Osteocyte (in vitro differentiated cells): Measurements from ENCODE around the gene LUC7L. TPM values are rescaled to one million over a fixed set of nuclear protein-coding genes. Genes with fewer than 3 reads are reported as not detected.
"Not testable (repeated sequence)": the region's sequence is repeated elsewhere in the genome, so short reads cannot be mapped to it uniquely, and the experiment has no call there.

Experiments used
- DNase-seq: peaks from one replicate; pipeline ENCODE4 v3.0.0; 2021; ENCODE audit warnings: mixed read lengths; ENCODE audit not compliant: unreplicated experiment; ENCODE audit errors: extremely low spot score
- H3K27ac Mint-ChIP-seq: one replicate; pipeline ENCODE4 v1.8.0; 2021; ENCODE audit warnings: mild to moderate bottlenecking, mixed read lengths; ENCODE audit not compliant: unreplicated experiment
- H3K27me3 Mint-ChIP-seq: one replicate; pipeline ENCODE4 v1.8.0; 2021; ENCODE audit warnings: mixed read lengths; ENCODE audit not compliant: unreplicated experiment
- H3K36me3 Mint-ChIP-seq: one replicate; pipeline ENCODE4 v1.8.0; 2021; ENCODE audit warnings: mixed read lengths; ENCODE audit not compliant: unreplicated experiment
- H3K4me1 Mint-ChIP-seq: one replicate; pipeline ENCODE4 v1.8.0; 2021; ENCODE audit warnings: mixed read lengths; ENCODE audit not compliant: unreplicated experiment
- H3K4me3 Mint-ChIP-seq: one replicate; pipeline ENCODE4 v1.8.0; 2021; ENCODE audit warnings: mild to moderate bottlenecking, moderate library complexity, mixed read lengths; ENCODE audit not compliant: unreplicated experiment
- H3K9me3 Mint-ChIP-seq: one replicate; pipeline ENCODE4 v1.8.0; 2021; ENCODE audit warnings: mixed read lengths; ENCODE audit not compliant: unreplicated experiment
- total RNA-seq: library from RNA; stranded (reverse); gene quantifications from 2 replicates; pipeline ENCODE4 v1.2.1, GENCODE V29; 2021
- TF ChIP-seq, protein P1 (sequence below): fragments of 200-600 bp; sonication (generic); IDR thresholded peaks from 2 replicates; pipeline ENCODE4 v1.5.0; 2021; ENCODE audit warnings: antibody characterized with exemption, mild to moderate bottlenecking, moderate library complexity

Gene LUC7L
- total RNA-seq, 1 donor from 2014 or later, result 104 TPM

DNA sequence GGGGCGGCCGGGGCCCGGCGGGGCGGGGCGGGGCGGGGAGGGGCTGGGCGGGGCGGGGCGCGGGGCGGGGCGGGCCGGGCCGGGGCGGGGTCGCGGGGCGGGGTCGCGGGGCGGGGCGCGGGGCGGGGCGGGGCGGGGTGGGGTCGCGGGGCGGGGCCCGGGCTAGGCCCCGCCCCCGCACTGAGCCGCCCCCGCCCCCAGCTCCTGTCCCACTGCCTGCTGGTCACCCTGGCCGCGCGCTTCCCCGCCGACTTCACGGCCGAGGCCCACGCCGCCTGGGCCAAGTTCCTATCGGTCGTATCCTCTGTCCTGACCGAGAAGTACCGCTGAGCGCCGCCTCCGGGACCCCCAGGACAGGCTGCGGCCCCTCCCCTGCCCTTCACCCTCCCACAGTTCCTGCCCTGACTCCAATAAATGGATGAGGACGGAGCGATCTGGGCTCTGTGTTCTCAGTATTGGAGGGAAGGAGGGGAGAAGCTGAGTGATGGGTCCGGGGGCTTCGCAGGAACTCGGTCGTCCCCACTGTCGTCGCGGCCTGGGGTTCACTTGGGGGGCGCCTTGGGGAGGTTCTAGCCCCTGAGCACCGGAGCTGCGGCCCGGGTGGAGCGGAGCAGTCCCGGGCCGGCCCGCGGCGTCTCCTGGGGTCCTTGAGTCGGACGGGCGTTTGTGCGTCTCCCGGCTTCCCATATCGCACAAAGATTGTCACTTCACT, 64.3 kb downstream of the LUC7L start:
- Mint-ChIP-seq H3K27ac (no peak overlapping the region), H3K36me3 (no peaks in the 10 kb centered on the region), H3K9me3 (no peaks in the 10 kb centered on the region), H3K4me1 (peaks cover 8% of the 10 kb centered on the region), H3K27me3 (peaks cover 33% of the 10 kb centered on the region), H3K4me3 (peak overlapping the region; percentile 35)
- TF ChIP-seq, protein P1, sequence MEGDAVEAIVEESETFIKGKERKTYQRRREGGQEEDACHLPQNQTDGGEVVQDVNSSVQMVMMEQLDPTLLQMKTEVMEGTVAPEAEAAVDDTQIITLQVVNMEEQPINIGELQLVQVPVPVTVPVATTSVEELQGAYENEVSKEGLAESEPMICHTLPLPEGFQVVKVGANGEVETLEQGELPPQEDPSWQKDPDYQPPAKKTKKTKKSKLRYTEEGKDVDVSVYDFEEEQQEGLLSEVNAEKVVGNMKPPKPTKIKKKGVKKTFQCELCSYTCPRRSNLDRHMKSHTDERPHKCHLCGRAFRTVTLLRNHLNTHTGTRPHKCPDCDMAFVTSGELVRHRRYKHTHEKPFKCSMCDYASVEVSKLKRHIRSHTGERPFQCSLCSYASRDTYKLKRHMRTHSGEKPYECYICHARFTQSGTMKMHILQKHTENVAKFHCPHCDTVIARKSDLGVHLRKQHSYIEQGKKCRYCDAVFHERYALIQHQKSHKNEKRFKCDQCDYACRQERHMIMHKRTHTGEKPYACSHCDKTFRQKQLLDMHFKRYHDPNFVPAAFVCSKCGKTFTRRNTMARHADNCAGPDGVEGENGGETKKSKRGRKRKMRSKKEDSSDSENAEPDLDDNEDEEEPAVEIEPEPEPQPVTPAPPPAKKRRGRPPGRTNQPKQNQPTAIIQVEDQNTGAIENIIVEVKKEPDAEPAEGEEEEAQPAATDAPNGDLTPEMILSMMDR, result no peak
- DNase-seq, result no peak

DNA sequence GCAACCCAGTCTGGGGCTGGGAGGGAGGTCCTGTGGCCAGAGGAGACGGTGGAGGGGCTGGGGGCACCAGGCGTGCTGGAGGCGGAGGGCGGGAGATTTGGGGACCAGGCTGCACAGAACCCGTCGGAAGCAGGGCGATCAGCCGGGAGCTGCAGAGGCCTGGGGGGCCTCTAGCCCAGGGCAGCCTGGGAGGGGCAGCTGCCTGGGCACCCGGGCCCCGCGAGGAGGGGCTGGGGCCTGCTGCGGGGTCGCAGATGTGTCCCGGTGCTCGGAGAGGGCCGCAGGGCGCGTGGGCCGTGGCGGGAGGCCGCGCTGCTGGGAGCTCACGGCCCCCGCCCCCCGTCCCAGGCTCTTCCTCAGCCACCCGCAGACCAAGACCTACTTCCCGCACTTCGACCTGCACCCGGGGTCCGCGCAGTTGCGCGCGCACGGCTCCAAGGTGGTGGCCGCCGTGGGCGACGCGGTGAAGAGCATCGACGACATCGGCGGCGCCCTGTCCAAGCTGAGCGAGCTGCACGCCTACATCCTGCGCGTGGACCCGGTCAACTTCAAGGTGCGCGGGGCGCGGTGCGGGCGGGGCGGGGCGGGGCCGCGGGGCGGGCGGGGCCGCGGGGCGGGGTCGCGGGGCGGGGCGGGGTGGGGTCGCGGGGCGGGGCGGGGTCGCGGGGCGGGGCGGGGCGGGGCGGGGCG, 65.0 kb downstream of the LUC7L start:
- H3K4me1 Mint-ChIP-seq, DNase-seq, H3K9me3 Mint-ChIP-seq, H3K27ac Mint-ChIP-seq, H3K36me3 Mint-ChIP-seq, H3K4me3 Mint-ChIP-seq: not testable (repeated sequence)
- H3K27me3 Mint-ChIP-seq, result peaks cover 32% of the 10 kb centered on the region

DNA sequence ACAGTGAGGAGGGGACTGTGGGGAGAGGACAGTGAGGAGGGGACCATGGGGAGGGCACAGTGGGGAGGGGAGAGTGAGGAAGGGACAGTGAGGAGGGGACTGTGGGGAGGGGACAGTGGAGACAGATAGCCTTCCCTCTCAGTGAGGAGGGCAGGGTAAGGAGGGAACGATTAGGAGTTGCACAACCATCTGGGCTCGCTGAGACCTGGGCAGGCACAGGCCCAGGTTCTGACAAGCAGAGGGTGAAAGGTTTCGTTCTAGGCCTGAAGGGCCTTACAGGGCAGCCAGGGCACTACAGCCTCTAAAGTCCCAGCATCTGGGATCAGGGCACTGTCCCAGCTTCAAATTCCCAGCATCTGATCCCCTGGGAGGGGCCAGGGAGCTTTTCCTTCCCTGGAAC, 65.6 kb downstream of the LUC7L start:
- DNase-seq, H3K9me3 Mint-ChIP-seq, H3K4me1 Mint-ChIP-seq, H3K36me3 Mint-ChIP-seq, H3K4me3 Mint-ChIP-seq, H3K27ac Mint-ChIP-seq: not testable (repeated sequence)
- H3K27me3 Mint-ChIP-seq, result peaks cover 33% of the 10 kb centered on the region

DNA sequence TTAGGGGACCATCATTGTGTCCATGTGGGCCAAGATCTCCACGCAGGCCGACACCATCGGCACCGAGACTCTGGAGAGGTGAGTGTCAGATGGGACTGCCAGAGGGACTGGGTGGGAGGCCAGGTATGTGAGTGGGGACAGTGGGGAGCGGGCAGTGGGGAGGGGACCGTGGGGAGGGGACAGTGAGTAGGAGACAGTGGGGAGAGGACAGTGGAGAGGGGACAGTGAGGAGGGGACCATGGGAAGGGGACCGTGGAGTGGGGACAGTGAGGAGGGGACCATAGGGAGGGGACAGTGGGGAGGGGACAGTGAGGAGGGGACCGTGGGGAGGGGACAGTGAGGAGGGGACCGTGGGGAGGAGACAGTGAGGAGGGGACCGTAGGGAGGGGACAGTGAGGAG, 66.1 kb downstream of the LUC7L start:
- not testable (repeated sequence) for H3K4me3 Mint-ChIP-seq, H3K4me1 Mint-ChIP-seq, DNase-seq, H3K9me3 Mint-ChIP-seq, H3K36me3 Mint-ChIP-seq, H3K27ac Mint-ChIP-seq
- H3K27me3 Mint-ChIP-seq, result peaks cover 32% of the 10 kb centered on the region

DNA sequence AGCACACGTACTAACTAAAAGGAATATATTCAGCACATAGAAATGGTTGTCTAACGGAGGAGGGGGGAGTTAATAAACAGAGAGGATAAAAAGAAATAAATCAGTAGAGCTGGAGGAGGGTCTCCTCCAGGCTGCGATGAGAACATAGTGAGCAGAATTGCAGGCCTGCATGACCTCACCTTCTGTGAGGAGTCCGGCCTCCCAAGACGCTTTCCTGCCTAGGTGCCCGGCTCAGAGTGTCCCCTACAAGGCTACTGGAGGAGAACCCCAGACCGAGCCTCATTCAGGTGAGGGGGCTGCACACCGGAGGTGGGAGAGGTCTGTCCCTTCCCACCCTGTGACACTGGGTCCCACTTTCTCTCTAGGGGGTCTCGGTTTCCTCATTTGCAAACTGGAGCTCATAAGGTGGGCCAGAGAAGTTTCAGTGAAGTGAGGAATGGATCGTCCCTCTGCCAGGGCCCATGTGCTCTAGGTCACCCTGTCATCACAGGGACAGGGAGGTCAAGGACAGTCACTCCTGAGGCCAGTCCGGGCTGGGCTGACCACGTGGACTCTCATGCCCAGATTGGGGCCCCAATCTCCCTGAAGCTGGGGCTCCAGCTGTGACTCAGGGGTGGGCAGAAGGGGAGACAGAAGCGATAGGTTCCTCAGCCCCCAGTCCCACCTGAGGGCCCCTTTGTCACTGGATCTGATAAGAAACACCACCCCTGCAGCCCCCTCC, 66.8 kb downstream of the LUC7L start:
- H3K4me1 Mint-ChIP-seq, result peaks cover 6% of the 10 kb centered on the region
- no peaks in the 10 kb centered on the region for H3K9me3 Mint-ChIP-seq
- H3K4me3 Mint-ChIP-seq, result no peak overlapping the region
- no peak overlapping the region for H3K27ac Mint-ChIP-seq
- no peak for DNase-seq
- H3K36me3 Mint-ChIP-seq, result no peaks in the 10 kb centered on the region
- peaks cover 32% of the 10 kb centered on the region for H3K27me3 Mint-ChIP-seq
- TF ChIP-seq, protein P1, result no peak

DNA sequence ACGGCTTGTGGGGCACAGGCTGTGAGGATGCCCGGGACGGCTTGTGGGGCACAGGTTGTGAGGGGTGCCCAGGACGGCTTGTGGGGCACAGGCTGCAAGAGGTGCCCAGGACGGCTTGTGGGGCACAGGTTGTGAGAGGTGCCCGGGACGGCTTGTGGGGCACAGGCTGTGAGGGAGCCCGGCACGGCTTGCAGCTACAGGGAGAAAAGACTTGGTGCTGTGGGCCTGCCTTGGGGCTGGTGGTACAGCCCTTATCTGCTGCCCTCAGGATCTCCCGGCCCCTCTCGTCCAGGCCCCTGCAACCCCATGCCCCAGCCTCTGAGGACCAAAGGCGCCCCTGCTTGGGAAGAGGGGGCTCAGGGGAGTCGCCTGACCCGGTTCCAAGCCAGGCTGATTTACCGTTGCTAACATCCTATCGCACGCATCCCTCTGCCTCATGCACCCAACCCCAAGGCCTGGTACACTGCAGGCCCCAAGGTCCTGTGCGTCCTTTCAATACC, 68.5 kb downstream of the LUC7L start:
- Mint-ChIP-seq H3K9me3 (no peaks in the 10 kb centered on the region), H3K27ac (no peak overlapping the region), H3K4me1 (peaks cover 6% of the 10 kb centered on the region), H3K4me3 (no peak overlapping the region), H3K27me3 (peaks cover 23% of the 10 kb centered on the region), H3K36me3 (no peaks in the 10 kb centered on the region)
- TF ChIP-seq, protein P1, result no peak
- no peak for DNase-seq

DNA sequence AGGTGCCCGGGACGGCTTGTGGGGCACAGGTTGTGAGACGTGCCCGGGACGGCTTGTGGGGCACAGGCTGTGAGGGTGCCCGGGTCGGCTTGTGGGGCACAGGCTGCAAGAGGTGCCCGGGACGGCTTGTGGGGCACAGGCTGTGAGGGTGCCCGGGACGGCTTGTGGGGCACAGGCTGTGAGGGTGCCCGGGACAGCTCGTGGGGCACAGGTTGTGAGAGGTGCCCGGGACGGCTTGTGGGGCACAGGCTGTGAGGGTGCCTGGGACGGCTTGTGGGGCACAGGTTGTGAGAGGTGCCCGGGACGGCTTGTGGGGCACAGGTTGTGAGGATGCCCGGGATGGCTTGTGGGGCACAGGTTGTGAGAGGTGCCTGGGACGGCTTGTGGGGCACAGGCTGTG, 69.0 kb downstream of the LUC7L start:
- not testable (repeated sequence) for H3K4me3 Mint-ChIP-seq, H3K27ac Mint-ChIP-seq, DNase-seq, H3K36me3 Mint-ChIP-seq, H3K9me3 Mint-ChIP-seq, H3K4me1 Mint-ChIP-seq
- peaks cover 23% of the 10 kb centered on the region for H3K27me3 Mint-ChIP-seq
